Liver (tissue), 9 donors: Measurements from ENCODE around the gene PLA2G4A. TPM values are rescaled to one million over a fixed set of nuclear protein-coding genes. Genes with fewer than 3 reads are reported as not detected.

ENCODE experiments used
- DNase-seq: peaks from one replicate; pipeline ENCODE4 v3.0.0-alpha.2; 2017; ENCODE audit warnings: low spot score
- H3K27ac ChIP-seq, 2 donors: one replicate each; pipeline ENCODE4 v1.7.0; 2013; ENCODE audit warnings: inconsistent platforms in 2 of 2, low read length in 2 of 2, control low read depth in 1 of 2, low read depth in 1 of 2, mild to moderate bottlenecking in 1 of 2
- H3K27me3 ChIP-seq, 4 donors: one replicate each; pipeline versions ENCODE4 v1.6.1 to v1.7.0; 2013; ENCODE audit warnings: low read length in 3 of 4, inconsistent platforms in 1 of 4, mild to moderate bottlenecking in 1 of 4, moderate library complexity in 1 of 4; ENCODE audit not compliant: control insufficient read depth in 4 of 4, insufficient read depth in 4 of 4
- H3K36me3 ChIP-seq, 4 donors: one replicate each; pipeline versions ENCODE4 v1.6.1 to v1.7.0; 2013; ENCODE audit warnings: low read length in 3 of 4, mild to moderate bottlenecking in 3 of 4, low read depth in 1 of 4, moderate library complexity in 1 of 4; ENCODE audit not compliant: control insufficient read depth in 4 of 4, insufficient read depth in 3 of 4
- H3K4me1 ChIP-seq, 4 donors: one replicate each; pipeline versions ENCODE4 v1.6.1 to v1.7.0; 2013; ENCODE audit warnings: low read length in 3 of 4, mild to moderate bottlenecking in 3 of 4, moderate library complexity in 1 of 4; ENCODE audit not compliant: control insufficient read depth in 4 of 4, insufficient read depth in 4 of 4
- H3K4me3 ChIP-seq, 3 donors: one replicate each; pipeline versions ENCODE4 v1.6.1 to v1.7.0; 2013; ENCODE audit warnings: low read length in 3 of 3, control low read depth in 1 of 3, low read depth in 1 of 3, mild to moderate bottlenecking in 1 of 3
- H3K9ac ChIP-seq, 2 donors: one replicate each; pipeline ENCODE4 v1.7.0; 2013; ENCODE audit warnings: low read length in 2 of 2, mild to moderate bottlenecking in 2 of 2, moderate library complexity in 2 of 2, control low read depth in 1 of 2, low read depth in 1 of 2
- H3K9me3 ChIP-seq, 4 donors: one replicate each; pipeline versions ENCODE4 v1.6.1 to v1.7.0; 2013; ENCODE audit warnings: low read length in 3 of 4; ENCODE audit not compliant: control insufficient read depth in 4 of 4
- ATF3 ChIP-seq: IDR thresholded peaks from 2 replicates; pipeline ENCODE4 v1.6.1; 2016; ENCODE audit warnings: antibody characterized with exemption
- CTCF ChIP-seq: fragments of 150-350 bp; IDR thresholded peaks from 2 replicates; pipeline ENCODE4 v1.5.1; 2017; ENCODE audit warnings: improper control_type of control experiment, low read depth, low read length; ENCODE audit not compliant: missing input control
- EGR1 ChIP-seq, 2 donors: IDR thresholded peaks; 2 replicates each; pipeline ENCODE4 v1.6.1; 2016 to 2018; ENCODE audit warnings: antibody characterized with exemption in 2 of 2, low read depth in 2 of 2
- FOXA1 ChIP-seq: IDR thresholded peaks from 2 replicates; pipeline ENCODE4 v1.6.1; 2016; ENCODE audit warnings: antibody characterized with exemption
- FOXA2 ChIP-seq: IDR thresholded peaks from 2 replicates; pipeline ENCODE4 v1.6.1; 2016; ENCODE audit warnings: antibody characterized with exemption
- GABPA ChIP-seq, 2 donors: IDR thresholded peaks in 1 of 2; conservative IDR thresholded peaks in 1 of 2; 2 replicates each; pipeline ENCODE4 v1.6.1; 2016; ENCODE audit warnings: antibody characterized with exemption in 2 of 2, mild to moderate bottlenecking in 1 of 2, moderate library complexity in 1 of 2
- HNF4A ChIP-seq, 2 donors: conservative IDR thresholded peaks; 2 replicates each; pipeline ENCODE4 v1.6.1; 2016; ENCODE audit warnings: antibody characterized with exemption in 2 of 2, mild to moderate bottlenecking in 2 of 2
- HNF4G ChIP-seq: IDR thresholded peaks from 2 replicates; pipeline ENCODE4 v1.6.1; 2016; ENCODE audit warnings: antibody characterized with exemption
- JUND ChIP-seq, 2 donors: IDR thresholded peaks; 2 replicates each; pipeline ENCODE4 v1.6.1; 2016; ENCODE audit warnings: antibody characterized with exemption in 2 of 2
- NR2F2 ChIP-seq: IDR thresholded peaks from 2 replicates; pipeline ENCODE4 v1.6.1; 2016; ENCODE audit warnings: antibody characterized with exemption
- RAD21 ChIP-seq, 2 donors: IDR thresholded peaks; 2 replicates each; pipeline ENCODE4 v1.6.1; 2016; ENCODE audit warnings: antibody characterized with exemption in 2 of 2, mild to moderate bottlenecking in 2 of 2
- RXRA ChIP-seq, 2 donors: IDR thresholded peaks; 2 replicates each; pipeline ENCODE4 v1.6.1; 2017 to 2018; ENCODE audit warnings: antibody characterized with exemption in 2 of 2, mild to moderate bottlenecking in 1 of 2
- SP1 ChIP-seq: IDR thresholded peaks from 2 replicates; pipeline ENCODE4 v1.6.1; 2018; ENCODE audit warnings: antibody characterized with exemption, mild to moderate bottlenecking
- TAF1 ChIP-seq: conservative IDR thresholded peaks from 2 replicates; pipeline ENCODE4 v1.6.1; 2016; ENCODE audit warnings: antibody characterized with exemption, mild to moderate bottlenecking
- YY1 ChIP-seq: IDR thresholded peaks from 2 replicates; pipeline ENCODE4 v1.6.1; 2016; ENCODE audit warnings: antibody characterized with exemption, mild to moderate bottlenecking
- WGBS: extraction: QIAGEN DNeasy Blood & Tissue Kit; methylation state at CpG from one replicate; pipeline ENCODE4 v1.1.7; 2013; 5-methylcytosine and 5-hydroxymethylcytosine counted together
- polyA plus RNA-seq, 2 donors: library from polyadenylated mRNA; stranded (reverse) in 1 of 2; unstranded in 1 of 2; fragments of 200-250 nt in 1 of 2; fragments of >200 nt in 1 of 2; fragmentation: Nextera tagmentation in 1 of 2; extraction: Ambion mirVana in 1 of 2; gene quantifications; one replicate each; pipeline versions ENCODE4 v1.2.1 to v1.2.3, GENCODE V29; 2013 to 2015
- total RNA-seq, 2 donors: library from RNA; depleted of rRNA; stranded (reverse); fragments of >200 nt; gene quantifications; one replicate each; pipeline ENCODE4 v1.2.3, GENCODE V29; 2014
- TF ChIP-seq, protein P1 (sequence below): IDR thresholded peaks from 2 replicates; pipeline ENCODE4 v1.6.1; 2016; ENCODE audit warnings: antibody characterized with exemption, mild to moderate bottlenecking
- TF ChIP-seq, protein P2 (sequence below): IDR thresholded peaks from 2 replicates; pipeline ENCODE4 v1.6.1; 2016; ENCODE audit warnings: antibody characterized with exemption
- TF ChIP-seq, protein P3 (sequence below): IDR thresholded peaks from 2 replicates; pipeline ENCODE4 v1.6.1; 2016; ENCODE audit warnings: antibody characterized with exemption
- donor health status: healthy.
- donor health status: healthy.
- donor health status: healthy.
- donor health status: healthy.
- donor health status: healthy.

The PLA2G4A gene
- total and polyA plus RNA-seq, 4 donors: 0.39 to 2.5 (median 1.1) TPM

- no peak for DNase-seq
- H3K4me3 ChIP-seq: no peak overlapping the region
- H3K9ac ChIP-seq: no peak overlapping the region
- TF ChIP-seq HNF4G (no peak), FOXA2 (no peak), RAD21 (IDR thresholded peaks at IDR 0.05) (no peak), JUND (IDR thresholded peaks at IDR 0.05) (no peak), NR2F2 (no peak), ATF3 (no peak), FOXA1 (no peak), GABPA (IDR thresholded peaks at IDR 0.05 in 1 of 2, conservative IDR thresholded peaks at IDR 0.05 in 1 of 2) (no peak), CTCF (no peak), HNF4A (conservative IDR thresholded peaks at IDR 0.05) (no peak), RXRA (IDR thresholded peaks at IDR 0.05) (no peak), TAF1 (no peak), YY1 (no peak), EGR1 (IDR thresholded peaks at IDR 0.05; ENCODE audit: low read depth in 2 of 2) (no peak), SP1 (no peak)
- TF ChIP-seq, protein P1, sequence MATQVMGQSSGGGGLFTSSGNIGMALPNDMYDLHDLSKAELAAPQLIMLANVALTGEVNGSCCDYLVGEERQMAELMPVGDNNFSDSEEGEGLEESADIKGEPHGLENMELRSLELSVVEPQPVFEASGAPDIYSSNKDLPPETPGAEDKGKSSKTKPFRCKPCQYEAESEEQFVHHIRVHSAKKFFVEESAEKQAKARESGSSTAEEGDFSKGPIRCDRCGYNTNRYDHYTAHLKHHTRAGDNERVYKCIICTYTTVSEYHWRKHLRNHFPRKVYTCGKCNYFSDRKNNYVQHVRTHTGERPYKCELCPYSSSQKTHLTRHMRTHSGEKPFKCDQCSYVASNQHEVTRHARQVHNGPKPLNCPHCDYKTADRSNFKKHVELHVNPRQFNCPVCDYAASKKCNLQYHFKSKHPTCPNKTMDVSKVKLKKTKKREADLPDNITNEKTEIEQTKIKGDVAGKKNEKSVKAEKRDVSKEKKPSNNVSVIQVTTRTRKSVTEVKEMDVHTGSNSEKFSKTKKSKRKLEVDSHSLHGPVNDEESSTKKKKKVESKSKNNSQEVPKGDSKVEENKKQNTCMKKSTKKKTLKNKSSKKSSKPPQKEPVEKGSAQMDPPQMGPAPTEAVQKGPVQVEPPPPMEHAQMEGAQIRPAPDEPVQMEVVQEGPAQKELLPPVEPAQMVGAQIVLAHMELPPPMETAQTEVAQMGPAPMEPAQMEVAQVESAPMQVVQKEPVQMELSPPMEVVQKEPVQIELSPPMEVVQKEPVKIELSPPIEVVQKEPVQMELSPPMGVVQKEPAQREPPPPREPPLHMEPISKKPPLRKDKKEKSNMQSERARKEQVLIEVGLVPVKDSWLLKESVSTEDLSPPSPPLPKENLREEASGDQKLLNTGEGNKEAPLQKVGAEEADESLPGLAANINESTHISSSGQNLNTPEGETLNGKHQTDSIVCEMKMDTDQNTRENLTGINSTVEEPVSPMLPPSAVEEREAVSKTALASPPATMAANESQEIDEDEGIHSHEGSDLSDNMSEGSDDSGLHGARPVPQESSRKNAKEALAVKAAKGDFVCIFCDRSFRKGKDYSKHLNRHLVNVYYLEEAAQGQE: no peak
- TF ChIP-seq, protein P2, sequence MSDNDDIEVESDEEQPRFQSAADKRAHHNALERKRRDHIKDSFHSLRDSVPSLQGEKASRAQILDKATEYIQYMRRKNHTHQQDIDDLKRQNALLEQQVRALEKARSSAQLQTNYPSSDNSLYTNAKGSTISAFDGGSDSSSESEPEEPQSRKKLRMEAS: no peak
- TF ChIP-seq, protein P3, sequence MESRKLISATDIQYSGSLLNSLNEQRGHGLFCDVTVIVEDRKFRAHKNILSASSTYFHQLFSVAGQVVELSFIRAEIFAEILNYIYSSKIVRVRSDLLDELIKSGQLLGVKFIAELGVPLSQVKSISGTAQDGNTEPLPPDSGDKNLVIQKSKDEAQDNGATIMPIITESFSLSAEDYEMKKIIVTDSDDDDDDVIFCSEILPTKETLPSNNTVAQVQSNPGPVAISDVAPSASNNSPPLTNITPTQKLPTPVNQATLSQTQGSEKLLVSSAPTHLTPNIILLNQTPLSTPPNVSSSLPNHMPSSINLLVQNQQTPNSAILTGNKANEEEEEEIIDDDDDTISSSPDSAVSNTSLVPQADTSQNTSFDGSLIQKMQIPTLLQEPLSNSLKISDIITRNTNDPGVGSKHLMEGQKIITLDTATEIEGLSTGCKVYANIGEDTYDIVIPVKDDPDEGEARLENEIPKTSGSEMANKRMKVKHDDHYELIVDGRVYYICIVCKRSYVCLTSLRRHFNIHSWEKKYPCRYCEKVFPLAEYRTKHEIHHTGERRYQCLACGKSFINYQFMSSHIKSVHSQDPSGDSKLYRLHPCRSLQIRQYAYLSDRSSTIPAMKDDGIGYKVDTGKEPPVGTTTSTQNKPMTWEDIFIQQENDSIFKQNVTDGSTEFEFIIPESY: no peak
- H3K36me3 ChIP-seq: no peaks in the 10 kb centered on the region
- 71% methylated on average over 1 of the region's 1 CpG for WGBS
- H3K9me3 ChIP-seq: no peaks in the 10 kb centered on the region
- H3K4me1 ChIP-seq: no peaks in the 10 kb centered on the region
- no peak overlapping the region for H3K27ac ChIP-seq
- no peaks in the 10 kb centered on the region for H3K27me3 ChIP-seq
Observed at GRCh38 chr1:186896211-186896610, 67.5 kb downstream of the PLA2G4A start.
